Ovary (tissue), 3 donors: Measurements from ENCODE around the gene KLHL1.

Source experiments
- CTCF ChIP-seq, 3 donors: fragments of 450-650 bp in 2 of 3; fragments of 200-600 bp in 1 of 3; IDR thresholded peaks; one replicate each; pipeline versions ENCODE4 v1.5.1 to v1.8.0; 2016 to 2022; ENCODE audit warnings: antibody characterized with exemption in 3 of 3, mild to moderate bottlenecking in 1 of 3
- EP300 ChIP-seq: sonication (generic); formaldehyde crosslinking; IDR thresholded peaks from one replicate; pipeline ENCODE4 v1.6.1; 2017; ENCODE audit warnings: antibody characterized with exemption
- POLR2A ChIP-seq: fragments of 450-650 bp; IDR thresholded peaks from one replicate; pipeline ENCODE4 v1.6.1; 2017; ENCODE audit warnings: antibody characterized with exemption, mild to moderate bottlenecking, moderate library complexity
- donor health status: DM: no; HTN: no; CAD: no.

GRCh38 chr13:70054572-70054971 lies 53.7 kb downstream of the KLHL1 start:
- TF ChIP-seq CTCF (IDR thresholded peaks at IDR 0.05) = no peak
- TF ChIP-seq POLR2A = no peak
- TF ChIP-seq EP300 = no peak
